ENCODE results near the gene ADARB2. TPM values are rescaled to one million over a fixed set of nuclear protein-coding genes. Genes with fewer than 3 reads are reported as not detected.

ADARB2 gene
- total and polyA plus RNA-seq, 2 donors (not counting 1 experiment from before 2014, with no cell fraction given), result not detected

DNA sequence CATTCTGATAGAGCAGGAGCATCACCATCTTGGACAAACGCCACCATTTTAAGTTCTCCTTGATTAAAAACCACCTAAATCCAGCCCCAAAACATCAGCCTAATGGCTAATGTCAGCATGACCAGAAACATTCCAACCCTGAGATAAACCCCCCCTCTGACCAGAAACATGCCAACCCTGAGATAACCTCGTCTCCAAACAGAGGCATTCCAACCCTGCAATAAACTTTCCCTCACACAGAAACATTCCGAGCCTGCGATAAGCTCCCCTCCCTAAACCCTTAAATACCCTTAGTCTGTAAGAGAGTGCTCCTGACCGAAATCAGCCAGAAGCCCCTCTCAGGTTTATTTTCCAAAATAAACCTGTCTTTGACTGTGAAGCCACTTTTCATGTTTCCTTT is 76.5 kb downstream of the ADARB2 start:
- TF ChIP-seq EZH2 (IDR thresholded peaks at IDR 0.05; ENCODE audit: low read length, missing control alignments), result no peak
- no peak for TF ChIP-seq CTCF (conservative IDR thresholded peaks at IDR 0.05 in 1 of 2, IDR thresholded peaks at IDR 0.05 in 1 of 2; ENCODE audit: low read depth in 1 of 2, low read length in 2 of 2)
- Histone ChIP-seq H3K4me2 (ENCODE audit: extremely low read depth, insufficient read depth, low read length) (no peak overlapping the region), H3K4me1 (ENCODE audit: control insufficient read depth, extremely low read depth, insufficient read depth, low read length) (no peaks in the 10 kb centered on the region), H3K36me3 (ENCODE audit: control insufficient read depth, insufficient read depth, low read length) (no peaks in the 10 kb centered on the region), H3K27me3 (ENCODE audit: control insufficient read depth, insufficient read depth, low read length) (no peaks in the 10 kb centered on the region), H3K9ac (ENCODE audit: insufficient read depth, low read length) (no peak overlapping the region), H3K9me3 (ENCODE audit: control insufficient read depth, insufficient read depth, low read depth, low read length) (no peaks in the 10 kb centered on the region), H4K20me1 (ENCODE audit: control insufficient read depth, extremely low read depth, insufficient read depth, low read length) (no peaks in the 10 kb centered on the region), H3K79me2 (ENCODE audit: control insufficient read depth, insufficient read depth, low read length) (no peaks in the 10 kb centered on the region), H2AFZ (ENCODE audit: low read length) (no peak overlapping the region), H3K27ac (ENCODE audit: insufficient read depth, low read length) (no peak overlapping the region), H3K4me3 (replicated peaks in 1 of 4; ENCODE audit: control extremely low read depth in 1 of 4, insufficient read depth in 1 of 4, low read depth in 3 of 4, low read length in 4 of 4) (no peak overlapping the region)
- no peak for DNase-seq (ENCODE audit: low read depth in 2 of 2)

DNA sequence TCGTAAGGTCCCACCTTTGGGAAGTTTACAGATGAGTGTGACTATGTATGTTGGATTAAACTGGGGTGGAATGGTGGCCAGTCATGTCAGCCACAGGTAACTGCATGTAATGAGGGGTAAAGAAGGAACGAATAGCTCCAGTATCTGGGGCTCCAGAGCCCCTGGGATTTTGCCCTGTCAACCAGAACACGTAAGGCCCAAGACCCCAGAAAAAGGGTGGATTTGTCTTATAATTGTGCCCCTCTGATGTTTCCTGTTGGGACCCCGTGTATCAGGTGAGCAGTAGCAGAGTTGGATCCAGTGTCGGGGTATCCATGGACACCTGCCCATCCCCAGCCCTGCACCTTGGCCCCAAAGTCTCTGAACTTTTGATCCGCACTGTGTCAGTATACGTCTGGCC is 76.9 kb downstream of the ADARB2 start:
- no peak overlapping the region for H3K4me3 ChIP-seq (replicated peaks in 1 of 4; ENCODE audit: control extremely low read depth in 1 of 4, insufficient read depth in 1 of 4, low read depth in 3 of 4, low read length in 4 of 4)
- no peaks in the 10 kb centered on the region for H3K36me3 ChIP-seq (ENCODE audit: control insufficient read depth, insufficient read depth, low read length)
- H2AFZ ChIP-seq (ENCODE audit: low read length), result no peak overlapping the region
- H3K4me1 ChIP-seq (ENCODE audit: control insufficient read depth, extremely low read depth, insufficient read depth, low read length), result no peaks in the 10 kb centered on the region
- no peaks in the 10 kb centered on the region for H3K9me3 ChIP-seq (ENCODE audit: control insufficient read depth, insufficient read depth, low read depth, low read length)
- no peaks in the 10 kb centered on the region for H3K27me3 ChIP-seq (ENCODE audit: control insufficient read depth, insufficient read depth, low read length)
- no peak overlapping the region for H3K4me2 ChIP-seq (ENCODE audit: extremely low read depth, insufficient read depth, low read length)
- no peaks in the 10 kb centered on the region for H3K79me2 ChIP-seq (ENCODE audit: control insufficient read depth, insufficient read depth, low read length)
- no peak overlapping the region for H3K27ac ChIP-seq (ENCODE audit: insufficient read depth, low read length)
- no peak overlapping the region for H3K9ac ChIP-seq (ENCODE audit: insufficient read depth, low read length)
- no peaks in the 10 kb centered on the region for H4K20me1 ChIP-seq (ENCODE audit: control insufficient read depth, extremely low read depth, insufficient read depth, low read length)
- no peak for DNase-seq (ENCODE audit: low read depth in 2 of 2)
- TF ChIP-seq CTCF (conservative IDR thresholded peaks at IDR 0.05 in 1 of 2, IDR thresholded peaks at IDR 0.05 in 1 of 2; ENCODE audit: low read depth in 1 of 2, low read length in 2 of 2) (no peak), EZH2 (IDR thresholded peaks at IDR 0.05; ENCODE audit: low read length, missing control alignments) (no peak)

DNA sequence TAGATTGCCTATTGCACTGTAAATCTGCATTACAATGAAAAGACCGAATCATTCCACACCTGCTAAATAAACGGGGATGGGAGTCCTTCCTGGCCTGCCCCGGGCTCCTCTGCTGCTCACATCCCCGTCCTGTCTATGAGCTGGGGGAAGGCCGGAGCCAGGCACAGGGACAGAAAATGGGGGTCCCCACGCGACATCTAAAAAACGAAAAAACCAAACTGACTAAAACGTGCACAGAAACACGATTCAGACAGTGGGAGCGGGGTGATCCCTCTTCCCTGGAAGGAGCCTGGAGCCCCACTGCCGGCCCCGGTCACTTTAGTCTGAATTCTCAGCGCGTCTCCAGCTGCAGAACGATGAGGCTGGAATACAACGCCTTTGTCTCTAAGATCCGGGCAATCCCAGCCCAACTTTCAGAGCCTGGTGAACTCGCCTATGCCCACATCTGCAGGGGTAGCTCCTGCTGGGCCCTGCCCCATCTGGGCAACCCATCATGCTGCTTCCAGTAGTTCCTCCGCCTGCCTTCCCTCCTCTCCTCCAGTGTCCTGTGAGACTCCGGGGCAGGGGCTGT is 78.0 kb downstream of the ADARB2 start:
- Histone ChIP-seq H3K9me3 (ENCODE audit: control insufficient read depth, insufficient read depth, low read depth, low read length) (no peaks in the 10 kb centered on the region), H3K4me2 (ENCODE audit: extremely low read depth, insufficient read depth, low read length) (no peak overlapping the region), H3K36me3 (ENCODE audit: control insufficient read depth, insufficient read depth, low read length) (no peaks in the 10 kb centered on the region), H3K27me3 (ENCODE audit: control insufficient read depth, insufficient read depth, low read length) (no peaks in the 10 kb centered on the region), H3K4me1 (ENCODE audit: control insufficient read depth, extremely low read depth, insufficient read depth, low read length) (no peaks in the 10 kb centered on the region), H3K79me2 (ENCODE audit: control insufficient read depth, insufficient read depth, low read length) (no peaks in the 10 kb centered on the region), H3K27ac (ENCODE audit: insufficient read depth, low read length) (no peak overlapping the region), H4K20me1 (ENCODE audit: control insufficient read depth, extremely low read depth, insufficient read depth, low read length) (no peaks in the 10 kb centered on the region), H3K9ac (ENCODE audit: insufficient read depth, low read length) (no peak overlapping the region), H2AFZ (ENCODE audit: low read length) (no peak overlapping the region), H3K4me3 (replicated peaks in 1 of 4; ENCODE audit: control extremely low read depth in 1 of 4, insufficient read depth in 1 of 4, low read depth in 3 of 4, low read length in 4 of 4) (no peak overlapping the region)
- TF ChIP-seq EZH2 (IDR thresholded peaks at IDR 0.05; ENCODE audit: low read length, missing control alignments) (no peak), CTCF (conservative IDR thresholded peaks at IDR 0.05 in 1 of 2, IDR thresholded peaks at IDR 0.05 in 1 of 2; ENCODE audit: low read depth in 1 of 2, low read length in 2 of 2) (no peak)
- DNase-seq (ENCODE audit: low read depth in 2 of 2), result no peak
